AML-193 (cell line): ENCODE data around the gene CD200.
"Not testable (repeated sequence)": the region's sequence is repeated elsewhere in the genome, so short reads cannot be mapped to it uniquely, and the experiment has no call there.

Experiments used
- DNase-seq, 2 experiments: peaks; one replicate each; lab custom pipeline; 2025; lab: John Stamatoyannopoulos, UW

The CD200 gene

GRCh38 chr3:112390783-112391641 is 58.1 kb downstream of the CD200 start:
- no peak for DNase-seq

GRCh38 chr3:112391648-112392047 is 58.7 kb downstream of the CD200 start:
- DNase-seq: peak in 1 of 2 experiments; percentile 35

GRCh38 chr3:112392393-112393359 is 59.7 kb downstream of the CD200 start:
- no peak for DNase-seq

- DNase-seq: no peak
Measured at GRCh38 chr3:112393360-112393728, 60.4 kb downstream of the CD200 start.

- DNase-seq: peak; percentile 29 to 33
Measured at GRCh38 chr3:112394003-112394640, 61.2 kb downstream of the CD200 start.

- peak; percentile 66 to 77 for DNase-seq
Measured at GRCh38 chr3:112395181-112395895, 62.4 kb downstream of the CD200 start.

- no peak for DNase-seq
Measured at GRCh38 chr3:112395896-112396290, 62.9 kb downstream of the CD200 start.

- DNase-seq: no peak
Measured at GRCh38 chr3:112397556-112397955, 64.6 kb downstream of the CD200 start.

- DNase-seq: no peak
Measured at GRCh38 chr3:112399064-112399463, 66.1 kb downstream of the CD200 start.

- DNase-seq: not testable (repeated sequence)
Measured at GRCh38 chr3:112399554-112399953, 66.6 kb downstream of the CD200 start.

- not testable (repeated sequence) for DNase-seq
Measured at GRCh38 chr3:112400317-112400716, 67.4 kb downstream of the CD200 start.

GRCh38 chr3:112401617-112402016 is 68.7 kb downstream of the CD200 start:
- no peak for DNase-seq

GRCh38 chr3:112403103-112403502 is 70.1 kb downstream of the CD200 start:
- DNase-seq: no peak

GRCh38 chr3:112404924-112405549 is 72.1 kb downstream of the CD200 start:
- DNase-seq: not testable (repeated sequence)

GRCh38 chr3:112405845-112406244 is 72.9 kb downstream of the CD200 start:
- DNase-seq: no peak

GRCh38 chr3:112407214-112407887 is 74.4 kb downstream of the CD200 start:
- DNase-seq: no peak

GRCh38 chr3:112407888-112408702 is 75.1 kb downstream of the CD200 start:
- no peak for DNase-seq

- DNase-seq: no peak
Measured at GRCh38 chr3:112409041-112409440, 76.1 kb downstream of the CD200 start.

GRCh38 chr3:112411425-112411824 is 78.5 kb downstream of the CD200 start:
- no peak for DNase-seq
